IMR-90 (cell line): ENCODE results near the gene NUP98.

Experiments
- CEBPB ChIP-seq: IDR thresholded peaks from 2 replicates; pipeline ENCODE4 v1.6.1; 2012; ENCODE audit warnings: low read depth, low read length, improper control_type of control experiment
- MAZ ChIP-seq: IDR thresholded peaks from 2 replicates; pipeline ENCODE4 v1.6.1; 2012; ENCODE audit warnings: low read depth, mild to moderate bottlenecking, low read length, improper control_type of control experiment, moderate library complexity, borderline replicate concordance
- POLR2A ChIP-seq: IDR thresholded peaks from 2 replicates; pipeline ENCODE4 v1.6.1; 2012; ENCODE audit warnings: mild to moderate bottlenecking, low read depth, low read length
- RAD21 ChIP-seq: IDR thresholded peaks from 2 replicates; pipeline ENCODE4 v1.6.1; 2012; ENCODE audit warnings: low read length, improper control_type of control experiment
- RFX5 ChIP-seq: IDR thresholded peaks from 2 replicates; pipeline ENCODE4 v1.8.0; 2012; ENCODE audit warnings: low read depth, mild to moderate bottlenecking, low read length, moderate library complexity
- TF ChIP-seq, protein P1 (sequence below): conservative IDR thresholded peaks from 2 replicates; pipeline ENCODE4 v1.5.1; 2012; ENCODE audit warnings: mild to moderate bottlenecking, low read depth, low read length, improper control_type of control experiment
- TF ChIP-seq, protein P2 (sequence below): fragments of 150-350 bp; IDR thresholded peaks from 2 replicates; pipeline ENCODE4 v1.6.1; 2016; ENCODE audit warnings: low read depth, mild to moderate bottlenecking, low read length, moderate library complexity, borderline replicate concordance

DNA sequence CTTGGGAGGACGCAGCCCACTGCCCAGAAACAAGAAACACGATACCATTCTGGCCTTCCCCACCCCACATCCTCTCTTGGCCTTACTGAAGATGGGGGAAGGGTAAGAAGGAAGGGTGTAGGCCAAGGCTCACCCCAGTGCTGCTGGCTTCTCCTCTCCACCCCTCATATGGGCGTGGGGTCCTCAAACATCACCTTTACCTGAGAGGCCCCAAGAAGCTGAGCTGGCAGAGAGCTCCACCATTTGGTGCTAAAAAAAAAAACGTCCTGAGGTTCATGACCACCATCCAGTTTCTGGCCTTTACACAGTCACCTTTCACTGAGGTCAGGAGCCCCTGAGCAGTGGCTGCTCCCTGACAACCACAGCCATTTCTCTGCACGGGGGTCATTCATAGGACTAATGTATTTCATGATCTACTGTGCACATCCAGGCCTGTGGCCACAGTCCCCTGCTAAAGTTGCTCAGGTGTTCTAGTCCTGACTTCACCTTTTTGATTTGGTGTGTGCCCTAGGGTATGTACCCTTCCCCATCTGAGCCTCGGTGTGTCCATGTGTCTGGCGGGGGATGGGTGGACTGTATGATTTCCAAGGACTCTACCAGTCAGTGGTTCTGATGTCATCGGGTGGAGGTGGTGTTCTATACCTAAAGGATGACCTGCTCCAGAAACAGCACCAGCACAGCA lies 28.3 kb upstream of the NUP98 start:
- TF ChIP-seq, protein P1, sequence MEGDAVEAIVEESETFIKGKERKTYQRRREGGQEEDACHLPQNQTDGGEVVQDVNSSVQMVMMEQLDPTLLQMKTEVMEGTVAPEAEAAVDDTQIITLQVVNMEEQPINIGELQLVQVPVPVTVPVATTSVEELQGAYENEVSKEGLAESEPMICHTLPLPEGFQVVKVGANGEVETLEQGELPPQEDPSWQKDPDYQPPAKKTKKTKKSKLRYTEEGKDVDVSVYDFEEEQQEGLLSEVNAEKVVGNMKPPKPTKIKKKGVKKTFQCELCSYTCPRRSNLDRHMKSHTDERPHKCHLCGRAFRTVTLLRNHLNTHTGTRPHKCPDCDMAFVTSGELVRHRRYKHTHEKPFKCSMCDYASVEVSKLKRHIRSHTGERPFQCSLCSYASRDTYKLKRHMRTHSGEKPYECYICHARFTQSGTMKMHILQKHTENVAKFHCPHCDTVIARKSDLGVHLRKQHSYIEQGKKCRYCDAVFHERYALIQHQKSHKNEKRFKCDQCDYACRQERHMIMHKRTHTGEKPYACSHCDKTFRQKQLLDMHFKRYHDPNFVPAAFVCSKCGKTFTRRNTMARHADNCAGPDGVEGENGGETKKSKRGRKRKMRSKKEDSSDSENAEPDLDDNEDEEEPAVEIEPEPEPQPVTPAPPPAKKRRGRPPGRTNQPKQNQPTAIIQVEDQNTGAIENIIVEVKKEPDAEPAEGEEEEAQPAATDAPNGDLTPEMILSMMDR, result no peak
- TF ChIP-seq, protein P2, sequence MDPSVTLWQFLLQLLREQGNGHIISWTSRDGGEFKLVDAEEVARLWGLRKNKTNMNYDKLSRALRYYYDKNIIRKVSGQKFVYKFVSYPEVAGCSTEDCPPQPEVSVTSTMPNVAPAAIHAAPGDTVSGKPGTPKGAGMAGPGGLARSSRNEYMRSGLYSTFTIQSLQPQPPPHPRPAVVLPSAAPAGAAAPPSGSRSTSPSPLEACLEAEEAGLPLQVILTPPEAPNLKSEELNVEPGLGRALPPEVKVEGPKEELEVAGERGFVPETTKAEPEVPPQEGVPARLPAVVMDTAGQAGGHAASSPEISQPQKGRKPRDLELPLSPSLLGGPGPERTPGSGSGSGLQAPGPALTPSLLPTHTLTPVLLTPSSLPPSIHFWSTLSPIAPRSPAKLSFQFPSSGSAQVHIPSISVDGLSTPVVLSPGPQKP, result no peak
- TF ChIP-seq CEBPB (no peak), POLR2A (no peak), RFX5 (no peak), RAD21 (no peak), MAZ (no peak)
